Liver (tissue), 9 donors: ENCODE measurements around the gene PTPN12. TPM values are rescaled to one million over a fixed set of nuclear protein-coding genes. Genes with fewer than 3 reads are reported as not detected.

Source experiments
- DNase-seq: peaks from one replicate; pipeline ENCODE4 v3.0.0-alpha.2; 2017; ENCODE audit warnings: low spot score
- H3K27ac ChIP-seq, 2 donors: one replicate each; pipeline ENCODE4 v1.7.0; 2013; ENCODE audit warnings: inconsistent platforms in 2 of 2, low read length in 2 of 2, control low read depth in 1 of 2, low read depth in 1 of 2, mild to moderate bottlenecking in 1 of 2
- H3K27me3 ChIP-seq, 4 donors: one replicate each; pipeline versions ENCODE4 v1.6.1 to v1.7.0; 2013; ENCODE audit warnings: low read length in 3 of 4, inconsistent platforms in 1 of 4, mild to moderate bottlenecking in 1 of 4, moderate library complexity in 1 of 4; ENCODE audit not compliant: control insufficient read depth in 4 of 4, insufficient read depth in 4 of 4
- H3K36me3 ChIP-seq, 4 donors: one replicate each; pipeline versions ENCODE4 v1.6.1 to v1.7.0; 2013; ENCODE audit warnings: low read length in 3 of 4, mild to moderate bottlenecking in 3 of 4, low read depth in 1 of 4, moderate library complexity in 1 of 4; ENCODE audit not compliant: control insufficient read depth in 4 of 4, insufficient read depth in 3 of 4
- H3K4me1 ChIP-seq, 4 donors: one replicate each; pipeline versions ENCODE4 v1.6.1 to v1.7.0; 2013; ENCODE audit warnings: low read length in 3 of 4, mild to moderate bottlenecking in 3 of 4, moderate library complexity in 1 of 4; ENCODE audit not compliant: control insufficient read depth in 4 of 4, insufficient read depth in 4 of 4
- H3K4me3 ChIP-seq, 3 donors: one replicate each; pipeline versions ENCODE4 v1.6.1 to v1.7.0; 2013; ENCODE audit warnings: low read length in 3 of 3, control low read depth in 1 of 3, low read depth in 1 of 3, mild to moderate bottlenecking in 1 of 3
- H3K9ac ChIP-seq, 2 donors: one replicate each; pipeline ENCODE4 v1.7.0; 2013; ENCODE audit warnings: low read length in 2 of 2, mild to moderate bottlenecking in 2 of 2, moderate library complexity in 2 of 2, control low read depth in 1 of 2, low read depth in 1 of 2
- H3K9me3 ChIP-seq, 4 donors: one replicate each; pipeline versions ENCODE4 v1.6.1 to v1.7.0; 2013; ENCODE audit warnings: low read length in 3 of 4; ENCODE audit not compliant: control insufficient read depth in 4 of 4
- EGR1 ChIP-seq, 2 donors: IDR thresholded peaks; 2 replicates each; pipeline ENCODE4 v1.6.1; 2016 to 2018; ENCODE audit warnings: antibody characterized with exemption in 2 of 2, low read depth in 2 of 2
- FOXA1 ChIP-seq: IDR thresholded peaks from 2 replicates; pipeline ENCODE4 v1.6.1; 2016; ENCODE audit warnings: antibody characterized with exemption
- FOXA2 ChIP-seq: IDR thresholded peaks from 2 replicates; pipeline ENCODE4 v1.6.1; 2016; ENCODE audit warnings: antibody characterized with exemption
- GABPA ChIP-seq, 2 donors: IDR thresholded peaks in 1 of 2; conservative IDR thresholded peaks in 1 of 2; 2 replicates each; pipeline ENCODE4 v1.6.1; 2016; ENCODE audit warnings: antibody characterized with exemption in 2 of 2, mild to moderate bottlenecking in 1 of 2, moderate library complexity in 1 of 2
- HNF4A ChIP-seq, 2 donors: conservative IDR thresholded peaks; 2 replicates each; pipeline ENCODE4 v1.6.1; 2016; ENCODE audit warnings: antibody characterized with exemption in 2 of 2, mild to moderate bottlenecking in 2 of 2
- HNF4G ChIP-seq: IDR thresholded peaks from 2 replicates; pipeline ENCODE4 v1.6.1; 2016; ENCODE audit warnings: antibody characterized with exemption
- JUND ChIP-seq, 2 donors: IDR thresholded peaks; 2 replicates each; pipeline ENCODE4 v1.6.1; 2016; ENCODE audit warnings: antibody characterized with exemption in 2 of 2
- NR2F2 ChIP-seq: IDR thresholded peaks from 2 replicates; pipeline ENCODE4 v1.6.1; 2016; ENCODE audit warnings: antibody characterized with exemption
- RAD21 ChIP-seq, 2 donors: IDR thresholded peaks; 2 replicates each; pipeline ENCODE4 v1.6.1; 2016; ENCODE audit warnings: antibody characterized with exemption in 2 of 2, mild to moderate bottlenecking in 2 of 2
- RXRA ChIP-seq, 2 donors: IDR thresholded peaks; 2 replicates each; pipeline ENCODE4 v1.6.1; 2017 to 2018; ENCODE audit warnings: antibody characterized with exemption in 2 of 2, mild to moderate bottlenecking in 1 of 2
- SP1 ChIP-seq: IDR thresholded peaks from 2 replicates; pipeline ENCODE4 v1.6.1; 2018; ENCODE audit warnings: antibody characterized with exemption, mild to moderate bottlenecking
- TAF1 ChIP-seq: conservative IDR thresholded peaks from 2 replicates; pipeline ENCODE4 v1.6.1; 2016; ENCODE audit warnings: antibody characterized with exemption, mild to moderate bottlenecking
- YY1 ChIP-seq: IDR thresholded peaks from 2 replicates; pipeline ENCODE4 v1.6.1; 2016; ENCODE audit warnings: antibody characterized with exemption, mild to moderate bottlenecking
- WGBS: extraction: QIAGEN DNeasy Blood & Tissue Kit; methylation state at CpG from one replicate; pipeline ENCODE4 v1.1.7; 2013; 5-methylcytosine and 5-hydroxymethylcytosine counted together
- polyA plus RNA-seq, 2 donors: library from polyadenylated mRNA; stranded (reverse) in 1 of 2; unstranded in 1 of 2; fragments of 200-250 nt in 1 of 2; fragments of >200 nt in 1 of 2; fragmentation: Nextera tagmentation in 1 of 2; extraction: Ambion mirVana in 1 of 2; gene quantifications; one replicate each; pipeline versions ENCODE4 v1.2.1 to v1.2.3, GENCODE V29; 2013 to 2015
- total RNA-seq, 2 donors: library from RNA; depleted of rRNA; stranded (reverse); fragments of >200 nt; gene quantifications; one replicate each; pipeline ENCODE4 v1.2.3, GENCODE V29; 2014
- TF ChIP-seq, protein P1 (sequence below): IDR thresholded peaks from 2 replicates; pipeline ENCODE4 v1.6.1; 2016; ENCODE audit warnings: antibody characterized with exemption
- TF ChIP-seq, protein P2 (sequence below): IDR thresholded peaks from 2 replicates; pipeline ENCODE4 v1.6.1; 2016; ENCODE audit warnings: antibody characterized with exemption
- TF ChIP-seq, protein P3 (sequence below): IDR thresholded peaks from 2 replicates; pipeline ENCODE4 v1.6.1; 2016; ENCODE audit warnings: antibody characterized with exemption
- TF ChIP-seq, protein P4 (sequence below): IDR thresholded peaks from 2 replicates; pipeline ENCODE4 v1.6.1; 2016; ENCODE audit warnings: antibody characterized with exemption, mild to moderate bottlenecking
- TF ChIP-seq, protein P5 (sequence below): fragments of 150-350 bp; IDR thresholded peaks from 2 replicates; pipeline ENCODE4 v1.5.1; 2017; ENCODE audit warnings: improper control_type of control experiment, low read depth, low read length; ENCODE audit not compliant: missing input control
- donor health status: healthy.
- donor health status: healthy.
- donor health status: healthy.
- donor health status: healthy.
- donor health status: healthy.

PTPN12 gene
- total and polyA plus RNA-seq, 4 donors: 10.1 to 18.6 (median 15.3) TPM

DNA sequence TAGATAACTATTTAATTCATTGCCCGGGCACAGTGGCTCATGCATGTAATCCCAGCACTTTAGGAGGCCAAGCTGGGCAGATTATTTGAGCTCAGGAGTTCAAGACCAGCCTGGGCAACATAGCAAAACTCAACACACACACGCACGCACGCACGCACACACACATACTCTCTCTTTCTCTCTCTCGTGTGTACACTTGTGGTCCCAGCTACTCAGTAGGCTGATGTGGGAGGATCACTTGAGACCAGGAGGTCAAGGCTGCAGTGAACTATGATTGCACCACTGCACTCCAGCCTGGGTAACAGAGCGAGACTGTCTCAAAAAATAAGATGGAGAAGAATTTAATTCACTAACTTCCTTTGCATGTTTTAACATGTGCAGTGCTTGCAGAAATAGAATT, 38.1 kb downstream of the PTPN12 start:
- Histone ChIP-seq H3K36me3 (peaks cover 0 to 11% (median 7%) of the 10 kb centered on the region in 4 donors), H3K9me3 (no peaks in the 10 kb centered on the region), H3K4me3 (no peak overlapping the region), H3K4me1 (no peaks in the 10 kb centered on the region), H3K9ac (no peak overlapping the region), H3K27me3 (no peaks in the 10 kb centered on the region), H3K27ac (no peak overlapping the region)
- DNase-seq: no peak
- no peak for TF ChIP-seq RXRA (IDR thresholded peaks at IDR 0.05)
- TF ChIP-seq, protein P1, sequence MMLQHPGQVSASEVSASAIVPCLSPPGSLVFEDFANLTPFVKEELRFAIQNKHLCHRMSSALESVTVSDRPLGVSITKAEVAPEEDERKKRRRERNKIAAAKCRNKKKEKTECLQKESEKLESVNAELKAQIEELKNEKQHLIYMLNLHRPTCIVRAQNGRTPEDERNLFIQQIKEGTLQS: no peak
- no peak for TF ChIP-seq TAF1
- no peak for TF ChIP-seq RAD21 (IDR thresholded peaks at IDR 0.05)
- no peak for TF ChIP-seq EGR1 (IDR thresholded peaks at IDR 0.05; ENCODE audit: low read depth in 2 of 2)
- TF ChIP-seq GABPA (IDR thresholded peaks at IDR 0.05 in 1 of 2, conservative IDR thresholded peaks at IDR 0.05 in 1 of 2): no peak
- TF ChIP-seq, protein P2, sequence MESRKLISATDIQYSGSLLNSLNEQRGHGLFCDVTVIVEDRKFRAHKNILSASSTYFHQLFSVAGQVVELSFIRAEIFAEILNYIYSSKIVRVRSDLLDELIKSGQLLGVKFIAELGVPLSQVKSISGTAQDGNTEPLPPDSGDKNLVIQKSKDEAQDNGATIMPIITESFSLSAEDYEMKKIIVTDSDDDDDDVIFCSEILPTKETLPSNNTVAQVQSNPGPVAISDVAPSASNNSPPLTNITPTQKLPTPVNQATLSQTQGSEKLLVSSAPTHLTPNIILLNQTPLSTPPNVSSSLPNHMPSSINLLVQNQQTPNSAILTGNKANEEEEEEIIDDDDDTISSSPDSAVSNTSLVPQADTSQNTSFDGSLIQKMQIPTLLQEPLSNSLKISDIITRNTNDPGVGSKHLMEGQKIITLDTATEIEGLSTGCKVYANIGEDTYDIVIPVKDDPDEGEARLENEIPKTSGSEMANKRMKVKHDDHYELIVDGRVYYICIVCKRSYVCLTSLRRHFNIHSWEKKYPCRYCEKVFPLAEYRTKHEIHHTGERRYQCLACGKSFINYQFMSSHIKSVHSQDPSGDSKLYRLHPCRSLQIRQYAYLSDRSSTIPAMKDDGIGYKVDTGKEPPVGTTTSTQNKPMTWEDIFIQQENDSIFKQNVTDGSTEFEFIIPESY: no peak
- TF ChIP-seq, protein P3, sequence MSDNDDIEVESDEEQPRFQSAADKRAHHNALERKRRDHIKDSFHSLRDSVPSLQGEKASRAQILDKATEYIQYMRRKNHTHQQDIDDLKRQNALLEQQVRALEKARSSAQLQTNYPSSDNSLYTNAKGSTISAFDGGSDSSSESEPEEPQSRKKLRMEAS: no peak
- no peak for TF ChIP-seq SP1
- TF ChIP-seq HNF4A (conservative IDR thresholded peaks at IDR 0.05): no peak
- no peak for TF ChIP-seq YY1
- TF ChIP-seq FOXA2: no peak
- no peak for TF ChIP-seq FOXA1
- TF ChIP-seq, protein P4, sequence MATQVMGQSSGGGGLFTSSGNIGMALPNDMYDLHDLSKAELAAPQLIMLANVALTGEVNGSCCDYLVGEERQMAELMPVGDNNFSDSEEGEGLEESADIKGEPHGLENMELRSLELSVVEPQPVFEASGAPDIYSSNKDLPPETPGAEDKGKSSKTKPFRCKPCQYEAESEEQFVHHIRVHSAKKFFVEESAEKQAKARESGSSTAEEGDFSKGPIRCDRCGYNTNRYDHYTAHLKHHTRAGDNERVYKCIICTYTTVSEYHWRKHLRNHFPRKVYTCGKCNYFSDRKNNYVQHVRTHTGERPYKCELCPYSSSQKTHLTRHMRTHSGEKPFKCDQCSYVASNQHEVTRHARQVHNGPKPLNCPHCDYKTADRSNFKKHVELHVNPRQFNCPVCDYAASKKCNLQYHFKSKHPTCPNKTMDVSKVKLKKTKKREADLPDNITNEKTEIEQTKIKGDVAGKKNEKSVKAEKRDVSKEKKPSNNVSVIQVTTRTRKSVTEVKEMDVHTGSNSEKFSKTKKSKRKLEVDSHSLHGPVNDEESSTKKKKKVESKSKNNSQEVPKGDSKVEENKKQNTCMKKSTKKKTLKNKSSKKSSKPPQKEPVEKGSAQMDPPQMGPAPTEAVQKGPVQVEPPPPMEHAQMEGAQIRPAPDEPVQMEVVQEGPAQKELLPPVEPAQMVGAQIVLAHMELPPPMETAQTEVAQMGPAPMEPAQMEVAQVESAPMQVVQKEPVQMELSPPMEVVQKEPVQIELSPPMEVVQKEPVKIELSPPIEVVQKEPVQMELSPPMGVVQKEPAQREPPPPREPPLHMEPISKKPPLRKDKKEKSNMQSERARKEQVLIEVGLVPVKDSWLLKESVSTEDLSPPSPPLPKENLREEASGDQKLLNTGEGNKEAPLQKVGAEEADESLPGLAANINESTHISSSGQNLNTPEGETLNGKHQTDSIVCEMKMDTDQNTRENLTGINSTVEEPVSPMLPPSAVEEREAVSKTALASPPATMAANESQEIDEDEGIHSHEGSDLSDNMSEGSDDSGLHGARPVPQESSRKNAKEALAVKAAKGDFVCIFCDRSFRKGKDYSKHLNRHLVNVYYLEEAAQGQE: no peak
- TF ChIP-seq NR2F2: no peak
- TF ChIP-seq, protein P5, sequence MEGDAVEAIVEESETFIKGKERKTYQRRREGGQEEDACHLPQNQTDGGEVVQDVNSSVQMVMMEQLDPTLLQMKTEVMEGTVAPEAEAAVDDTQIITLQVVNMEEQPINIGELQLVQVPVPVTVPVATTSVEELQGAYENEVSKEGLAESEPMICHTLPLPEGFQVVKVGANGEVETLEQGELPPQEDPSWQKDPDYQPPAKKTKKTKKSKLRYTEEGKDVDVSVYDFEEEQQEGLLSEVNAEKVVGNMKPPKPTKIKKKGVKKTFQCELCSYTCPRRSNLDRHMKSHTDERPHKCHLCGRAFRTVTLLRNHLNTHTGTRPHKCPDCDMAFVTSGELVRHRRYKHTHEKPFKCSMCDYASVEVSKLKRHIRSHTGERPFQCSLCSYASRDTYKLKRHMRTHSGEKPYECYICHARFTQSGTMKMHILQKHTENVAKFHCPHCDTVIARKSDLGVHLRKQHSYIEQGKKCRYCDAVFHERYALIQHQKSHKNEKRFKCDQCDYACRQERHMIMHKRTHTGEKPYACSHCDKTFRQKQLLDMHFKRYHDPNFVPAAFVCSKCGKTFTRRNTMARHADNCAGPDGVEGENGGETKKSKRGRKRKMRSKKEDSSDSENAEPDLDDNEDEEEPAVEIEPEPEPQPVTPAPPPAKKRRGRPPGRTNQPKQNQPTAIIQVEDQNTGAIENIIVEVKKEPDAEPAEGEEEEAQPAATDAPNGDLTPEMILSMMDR: no peak
- WGBS: 89% methylated on average over 7 of the region's 7 CpGs

DNA sequence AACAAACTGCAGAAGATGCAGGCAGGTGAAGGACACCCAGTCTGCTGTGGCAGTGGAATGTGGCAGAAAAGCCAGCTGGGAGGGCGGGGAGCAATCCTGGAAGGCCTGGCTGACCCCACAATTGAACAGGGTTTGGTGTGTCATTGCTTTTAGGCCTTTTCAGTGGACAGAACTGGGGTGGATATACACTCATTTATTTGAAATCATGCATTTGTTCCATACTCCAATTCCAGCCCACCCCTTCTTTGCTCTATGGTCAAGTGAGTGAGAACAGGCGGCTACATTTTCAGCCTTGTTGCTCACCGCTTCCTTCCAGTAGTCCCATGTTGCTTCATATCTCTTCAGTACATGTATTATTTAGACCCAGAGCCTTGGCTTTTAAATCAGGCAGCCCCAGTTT, 39.8 kb downstream of the PTPN12 start:
- Histone ChIP-seq H3K9ac (no peak overlapping the region), H3K9me3 (no peaks in the 10 kb centered on the region), H3K27me3 (no peaks in the 10 kb centered on the region), H3K27ac (no peak overlapping the region), H3K4me3 (no peak overlapping the region), H3K4me1 (no peaks in the 10 kb centered on the region), H3K36me3 (peaks cover 0 to 11% (median 8%) of the 10 kb centered on the region in 4 donors)
- 96% methylated on average over 3 of the region's 3 CpGs for WGBS
- no peak for DNase-seq
- TF ChIP-seq FOXA1 (no peak), SP1 (no peak), FOXA2 (no peak), JUND (IDR thresholded peaks at IDR 0.05) (no peak), GABPA (IDR thresholded peaks at IDR 0.05 in 1 of 2, conservative IDR thresholded peaks at IDR 0.05 in 1 of 2) (no peak), RXRA (IDR thresholded peaks at IDR 0.05) (no peak), HNF4A (conservative IDR thresholded peaks at IDR 0.05) (no peak), YY1 (no peak), EGR1 (IDR thresholded peaks at IDR 0.05; ENCODE audit: low read depth in 2 of 2) (no peak), HNF4G (no peak), NR2F2 (no peak)
- TF ChIP-seq, protein P3: no peak
- TF ChIP-seq, protein P2: no peak
- TF ChIP-seq, protein P5: no peak
- TF ChIP-seq, protein P1: no peak
